ENCODE results near the gene AUTS2. TPM values are rescaled to one million over a fixed set of nuclear protein-coding genes. Genes with fewer than 3 reads are reported as not detected.

Gene AUTS2
- total RNA-seq, 3 donors from 2014 or later = 31.5 to 94.3 (median 81.3) TPM

GRCh38 chr7:70171369-70171920, 573.2 kb downstream of the AUTS2 start:
- Histone ChIP-seq H3K27me3 (no peaks in the 10 kb centered on the region), H3K36me3 (no peaks in the 10 kb centered on the region), H3K9me3 (peaks cover 0 to 4% of the 10 kb centered on the region in 2 donors), H3K4me3 (no peak overlapping the region), H3K4me1 (no peaks in the 10 kb centered on the region), H3K27ac (no peak overlapping the region)
- TF ChIP-seq POLR2AphosphoS5 (IDR thresholded peaks at IDR 0.05) = no peak
- TF ChIP-seq, protein P1, sequence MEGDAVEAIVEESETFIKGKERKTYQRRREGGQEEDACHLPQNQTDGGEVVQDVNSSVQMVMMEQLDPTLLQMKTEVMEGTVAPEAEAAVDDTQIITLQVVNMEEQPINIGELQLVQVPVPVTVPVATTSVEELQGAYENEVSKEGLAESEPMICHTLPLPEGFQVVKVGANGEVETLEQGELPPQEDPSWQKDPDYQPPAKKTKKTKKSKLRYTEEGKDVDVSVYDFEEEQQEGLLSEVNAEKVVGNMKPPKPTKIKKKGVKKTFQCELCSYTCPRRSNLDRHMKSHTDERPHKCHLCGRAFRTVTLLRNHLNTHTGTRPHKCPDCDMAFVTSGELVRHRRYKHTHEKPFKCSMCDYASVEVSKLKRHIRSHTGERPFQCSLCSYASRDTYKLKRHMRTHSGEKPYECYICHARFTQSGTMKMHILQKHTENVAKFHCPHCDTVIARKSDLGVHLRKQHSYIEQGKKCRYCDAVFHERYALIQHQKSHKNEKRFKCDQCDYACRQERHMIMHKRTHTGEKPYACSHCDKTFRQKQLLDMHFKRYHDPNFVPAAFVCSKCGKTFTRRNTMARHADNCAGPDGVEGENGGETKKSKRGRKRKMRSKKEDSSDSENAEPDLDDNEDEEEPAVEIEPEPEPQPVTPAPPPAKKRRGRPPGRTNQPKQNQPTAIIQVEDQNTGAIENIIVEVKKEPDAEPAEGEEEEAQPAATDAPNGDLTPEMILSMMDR (IDR thresholded peaks at IDR 0.05) = no peak
- TF ChIP-seq POLR2A (IDR thresholded peaks at IDR 0.05) = no peak
- no peak for DNase-seq (ENCODE audit: low spot score in 2 of 2)
- intact Hi-C loops (cut with DNase I; ENCODE audit: low total_unique reads) = no loop called here

DNA sequence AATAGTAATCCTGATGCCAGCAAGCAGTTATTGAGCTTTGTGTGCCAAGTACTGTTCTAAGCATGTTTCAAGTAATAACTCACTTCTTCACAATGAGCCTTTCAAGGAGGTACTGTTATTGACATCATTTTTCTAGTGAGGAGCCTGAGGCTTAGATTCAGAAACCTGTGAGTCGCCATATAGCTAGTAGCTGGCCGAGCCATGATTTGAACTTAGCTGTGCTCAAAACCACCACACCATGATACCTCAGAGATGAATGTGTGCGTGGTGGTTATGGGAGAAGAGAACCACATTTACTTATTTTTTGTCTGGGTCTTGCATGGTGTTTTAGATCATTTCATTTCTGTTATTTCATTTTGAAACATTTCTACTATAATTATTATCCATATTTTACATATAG, 578.9 kb downstream of the AUTS2 start:
- no peaks in the 10 kb centered on the region for H3K4me1 ChIP-seq
- no peak for DNase-seq (ENCODE audit: low spot score in 2 of 2)
- no peak overlapping the region for H3K27ac ChIP-seq
- TF ChIP-seq POLR2AphosphoS5 (IDR thresholded peaks at IDR 0.05) (no peak), POLR2A (IDR thresholded peaks at IDR 0.05) (no peak)
- TF ChIP-seq, protein P1 (IDR thresholded peaks at IDR 0.05) = no peak
- H3K27me3 ChIP-seq = no peaks in the 10 kb centered on the region
- H3K9me3 ChIP-seq = peaks cover 0 to 4% of the 10 kb centered on the region in 2 donors
- intact Hi-C loops (cut with DNase I; ENCODE audit: low total_unique reads) = no loop called here
- no peak overlapping the region for H3K4me3 ChIP-seq
- no peaks in the 10 kb centered on the region for H3K36me3 ChIP-seq

- Histone ChIP-seq H3K27ac (peak overlapping the region; percentile 72 to 74), H3K4me1 (no peaks in the 10 kb centered on the region), H3K9me3 (peaks cover 0 to 4% of the 10 kb centered on the region in 2 donors), H3K27me3 (no peaks in the 10 kb centered on the region), H3K4me3 (no peak overlapping the region), H3K36me3 (no peaks in the 10 kb centered on the region)
- intact Hi-C loops (cut with DNase I; ENCODE audit: low total_unique reads) = no loop called here
- TF ChIP-seq POLR2AphosphoS5 (IDR thresholded peaks at IDR 0.05) (no peak), POLR2A (IDR thresholded peaks at IDR 0.05) (no peak)
- TF ChIP-seq, protein P1 (IDR thresholded peaks at IDR 0.05) = no peak
- no peak for DNase-seq (ENCODE audit: low spot score in 2 of 2)
Measured at GRCh38 chr7:70178211-70178610, 579.9 kb downstream of the AUTS2 start.

DNA sequence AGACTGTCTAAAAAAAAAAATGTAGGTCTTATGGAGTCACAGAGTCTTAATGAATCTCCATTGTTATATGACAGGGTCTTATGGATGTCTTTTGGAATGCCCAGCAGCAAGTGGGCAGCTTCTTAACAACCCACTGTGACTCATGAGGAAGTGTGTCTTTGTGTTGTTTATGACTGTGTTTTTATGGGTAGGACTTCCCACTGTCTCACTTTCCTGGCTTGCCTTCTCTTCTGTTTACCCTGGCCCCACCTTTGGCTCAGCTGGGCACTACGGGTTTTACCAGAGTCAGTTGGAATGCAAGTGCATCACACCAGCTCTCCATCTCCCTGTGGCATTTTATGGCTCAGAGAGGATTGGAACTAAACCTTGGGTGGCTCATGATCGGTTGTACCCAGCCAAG, 580.5 kb downstream of the AUTS2 start:
- Histone ChIP-seq H3K4me3 (no peak overlapping the region), H3K4me1 (no peaks in the 10 kb centered on the region), H3K9me3 (peaks cover 0 to 4% of the 10 kb centered on the region in 2 donors), H3K27ac (peak overlapping the region; percentile 72 to 74), H3K27me3 (no peaks in the 10 kb centered on the region), H3K36me3 (no peaks in the 10 kb centered on the region)
- intact Hi-C loops (cut with DNase I; ENCODE audit: low total_unique reads) = no loop called here
- DNase-seq (ENCODE audit: low spot score in 2 of 2) = peak in 1 of 2 donors; percentile 63
- no peak for TF ChIP-seq POLR2A (IDR thresholded peaks at IDR 0.05)
- no peak for TF ChIP-seq POLR2AphosphoS5 (IDR thresholded peaks at IDR 0.05)
- TF ChIP-seq, protein P1 (IDR thresholded peaks at IDR 0.05) = no peak

- H3K4me1 ChIP-seq = no peaks in the 10 kb centered on the region
- no peak for DNase-seq (ENCODE audit: low spot score in 2 of 2)
- H3K27me3 ChIP-seq = no peaks in the 10 kb centered on the region
- H3K27ac ChIP-seq = no peak overlapping the region
- intact Hi-C loops (cut with DNase I; ENCODE audit: low total_unique reads) = no loop called here
- TF ChIP-seq, protein P1 (IDR thresholded peaks at IDR 0.05) = no peak
- no peak for TF ChIP-seq POLR2AphosphoS5 (IDR thresholded peaks at IDR 0.05)
- TF ChIP-seq POLR2A (IDR thresholded peaks at IDR 0.05) = no peak
- H3K4me3 ChIP-seq = no peak overlapping the region
- no peaks in the 10 kb centered on the region for H3K36me3 ChIP-seq
- no peaks in the 10 kb centered on the region for H3K9me3 ChIP-seq
Measured at GRCh38 chr7:70182521-70182920, 584.2 kb downstream of the AUTS2 start.

All from breast epithelium (tissue), 4 donors.